Islet of Langerhans (tissue), 1 donor: ENCODE data around the gene ANO4.
"Not testable (repeated sequence)": the region's sequence is repeated elsewhere in the genome, so short reads cannot be mapped to it uniquely, and the experiment has no call there.

Experiments used
- FAIRE-seq: peaks from one replicate; lab custom pipeline; 2011; peaks lifted over from hg19 to GRCh38; lab: Jason Lieb, UNC

ANO4 gene

GRCh38 chr12:101097829-101098580 lies 303.4 kb downstream of the ANO4 start:
- no peak for FAIRE-seq

- FAIRE-seq, result no peak
These were observed 312.6 kb downstream of the ANO4 start for GRCh38 chr12:101107032-101107763.

GRCh38 chr12:101108130-101108529 lies 313.6 kb downstream of the ANO4 start:
- FAIRE-seq, result no peak

- no peak for FAIRE-seq
These were observed 316.3 kb downstream of the ANO4 start for GRCh38 chr12:101110866-101111265.

- no peak for FAIRE-seq
These were observed 316.9 kb downstream of the ANO4 start for GRCh38 chr12:101111441-101111840.

GRCh38 chr12:101115326-101115725 lies 320.8 kb downstream of the ANO4 start:
- FAIRE-seq, result no peak

GRCh38 chr12:101116911-101117310 lies 322.3 kb downstream of the ANO4 start:
- FAIRE-seq, result no peak

GRCh38 chr12:101117842-101118241 lies 323.3 kb downstream of the ANO4 start:
- FAIRE-seq, result no peak

GRCh38 chr12:101127521-101128219 lies 333.1 kb downstream of the ANO4 start:
- no peak for FAIRE-seq

- not testable (repeated sequence) for FAIRE-seq
These were observed 351.3 kb downstream of the ANO4 start for GRCh38 chr12:101145777-101146431.

- FAIRE-seq, result no peak
These were observed 370.7 kb downstream of the ANO4 start for GRCh38 chr12:101165319-101165718.

- FAIRE-seq, result no peak
These were observed 372.3 kb downstream of the ANO4 start for GRCh38 chr12:101166866-101167265.

- no peak for FAIRE-seq
These were observed 373.4 kb downstream of the ANO4 start for GRCh38 chr12:101168001-101168400.

- no peak for FAIRE-seq
These were observed 377.7 kb downstream of the ANO4 start for GRCh38 chr12:101172316-101172715.

- no peak for FAIRE-seq
These were observed 378.7 kb downstream of the ANO4 start for GRCh38 chr12:101173197-101173749.

- FAIRE-seq, result no peak
These were observed 380.0 kb downstream of the ANO4 start for GRCh38 chr12:101174541-101174940.
